ELR (cell line): ENCODE results near the gene NT5DC1.
A peak's percentile ranks its signal among the peaks of the same experiment; 100 is the strongest.

ENCODE experiments used
- DNase-seq: peaks from one replicate; pipeline ENCODE4 v3.0.0-alpha.2; 2015; ENCODE audit warnings: low read depth

The NT5DC1 gene

DNA sequence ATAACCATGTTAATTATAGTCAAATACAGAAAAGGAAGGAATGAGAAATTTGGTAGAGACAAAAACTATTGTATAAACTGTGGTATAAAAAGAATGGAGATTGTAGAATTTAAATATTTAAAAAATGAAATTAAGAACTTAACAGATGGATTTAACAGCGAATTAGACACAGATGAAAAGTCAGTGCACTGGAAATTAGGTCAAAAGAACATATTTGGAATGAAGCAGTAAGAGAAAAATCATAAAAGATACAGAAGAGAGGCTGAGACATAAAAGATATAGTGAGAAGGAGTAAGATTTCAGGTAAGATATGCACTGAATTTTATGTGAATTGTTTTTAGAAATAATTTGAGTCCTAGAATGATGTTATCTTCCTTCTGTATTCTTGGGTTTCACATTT lies 139.2 kb downstream of the NT5DC1 start:
- no peak for DNase-seq

- no peak for DNase-seq
These were observed 143.6 kb downstream of the NT5DC1 start for GRCh38 chr6:116244284-116244683.

GRCh38 chr6:116246089-116246488 lies 145.4 kb downstream of the NT5DC1 start:
- peak; percentile 76 for DNase-seq

DNA sequence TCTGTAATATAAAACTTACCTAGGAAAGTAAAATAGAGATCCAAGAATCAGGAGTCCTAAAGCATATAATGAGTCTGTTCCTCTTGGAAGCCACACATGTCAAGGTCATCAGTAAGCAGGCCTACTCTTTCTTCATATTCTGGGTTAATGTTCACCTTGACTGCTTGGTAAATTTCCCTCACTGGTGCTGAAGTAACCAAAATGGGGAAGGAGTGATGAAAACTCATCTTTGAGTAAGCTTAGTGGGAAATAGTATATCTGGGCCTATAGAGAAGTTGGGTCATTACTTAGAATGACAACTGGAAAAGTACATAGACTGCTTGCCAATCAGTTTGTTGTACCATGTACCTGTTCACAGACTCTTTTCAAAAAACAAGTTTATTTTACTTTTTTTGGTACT lies 146.6 kb downstream of the NT5DC1 start:
- no peak for DNase-seq

- no peak for DNase-seq
These were observed 147.9 kb downstream of the NT5DC1 start for GRCh38 chr6:116248577-116248976.

DNA sequence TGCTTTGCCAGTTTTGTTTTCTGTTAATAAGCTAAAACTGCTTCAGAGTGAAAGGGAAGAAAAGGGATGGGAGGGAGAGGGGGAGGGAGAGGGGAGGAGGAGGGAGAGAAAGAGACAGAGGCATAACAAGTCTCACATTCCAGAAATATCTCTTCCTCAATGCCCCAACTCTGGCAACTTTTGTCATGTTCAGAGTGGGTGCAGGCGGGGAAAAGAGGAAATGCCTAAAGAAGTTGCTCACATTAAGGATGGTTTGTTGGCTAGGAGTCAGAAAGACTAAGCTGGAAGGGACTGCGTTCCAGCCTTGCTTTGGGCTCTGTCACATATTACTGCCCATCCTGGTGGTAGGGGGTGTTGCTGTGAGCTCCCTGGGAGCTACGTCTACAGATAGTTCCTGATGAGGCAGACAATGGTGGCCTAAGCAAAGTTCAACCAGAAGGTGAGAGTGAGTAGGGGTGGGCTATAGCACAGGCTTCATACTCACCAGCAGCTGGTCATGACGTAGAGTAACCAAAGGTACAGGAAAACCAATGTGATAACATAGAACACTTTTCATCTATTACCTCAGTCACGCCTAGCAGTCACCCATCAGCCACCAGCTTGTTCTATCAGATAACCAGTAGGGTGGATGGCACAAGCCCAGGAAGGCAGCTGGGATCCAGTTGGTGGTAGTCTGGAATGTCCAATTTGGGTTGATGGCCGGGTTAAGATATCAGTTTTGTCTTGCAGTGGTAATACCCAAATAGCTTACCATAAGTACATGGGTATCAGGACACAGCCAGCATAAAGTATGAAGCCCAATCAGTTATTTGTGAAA lies 151.1 kb downstream of the NT5DC1 start:
- peak; percentile 77 for DNase-seq

- no peak for DNase-seq
These were observed 152.5 kb downstream of the NT5DC1 start for GRCh38 chr6:116253188-116253504.

GRCh38 chr6:116253505-116254296 lies 153.0 kb downstream of the NT5DC1 start, which contains the start of gene TSPYL4:
Gene TSPYL4 (minus strand): TSS chr6:116254075. CDS start chr6:116254008, 67 bp downstream.
- DNase-seq: peak; percentile 97

- DNase-seq: no peak
These were observed 153.8 kb downstream of the NT5DC1 start for GRCh38 chr6:116254297-116255056.

GRCh38 chr6:116255246-116255800 lies 154.7 kb downstream of the NT5DC1 start:
- DNase-seq: no peak

- no peak for DNase-seq
These were observed 156.0 kb downstream of the NT5DC1 start for GRCh38 chr6:116256694-116257093.

- no peak for DNase-seq
These were observed 157.9 kb downstream of the NT5DC1 start for GRCh38 chr6:116258520-116258919.

- DNase-seq: no peak
These were observed 162.7 kb downstream of the NT5DC1 start for GRCh38 chr6:116263353-116263752.

DNA sequence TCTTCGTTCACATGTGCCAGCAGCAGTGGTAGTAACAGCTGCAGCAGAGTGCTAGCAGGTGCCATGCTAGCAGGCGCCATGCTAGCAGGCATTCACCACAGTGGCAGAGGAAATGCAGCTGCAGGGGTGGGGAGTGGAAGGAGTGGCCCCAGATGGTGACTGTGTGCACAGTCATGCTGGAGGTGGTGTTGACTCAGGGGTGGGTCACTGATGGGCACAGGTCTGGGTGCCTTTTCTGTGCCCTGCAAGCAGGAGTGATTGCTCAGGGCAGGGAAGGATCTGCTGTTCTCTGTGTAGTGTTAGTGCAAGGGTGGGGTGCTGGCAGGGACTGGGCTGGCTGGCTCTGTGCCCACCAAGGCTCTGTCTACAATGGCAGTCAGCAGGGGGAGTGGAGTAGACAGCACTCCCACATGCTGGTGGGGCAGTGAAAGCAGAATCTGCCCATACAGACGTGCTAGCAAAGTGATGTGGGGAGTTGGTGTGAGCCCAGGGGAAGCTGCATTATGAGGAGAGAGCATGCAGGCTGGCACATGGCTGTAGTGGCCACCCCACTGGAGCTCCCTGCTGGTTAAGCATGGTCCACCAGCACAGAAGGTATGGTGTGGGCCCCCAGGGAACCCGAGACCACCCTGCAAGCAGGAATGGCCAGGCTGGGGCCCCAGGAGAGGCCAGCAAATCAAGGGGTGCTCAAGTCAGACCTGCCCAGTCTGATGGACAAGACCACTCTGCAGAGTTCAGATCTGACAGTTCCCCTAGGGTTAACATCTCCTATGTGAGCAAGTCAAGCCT lies 164.6 kb downstream of the NT5DC1 start:
- peak; percentile 76 for DNase-seq

DNA sequence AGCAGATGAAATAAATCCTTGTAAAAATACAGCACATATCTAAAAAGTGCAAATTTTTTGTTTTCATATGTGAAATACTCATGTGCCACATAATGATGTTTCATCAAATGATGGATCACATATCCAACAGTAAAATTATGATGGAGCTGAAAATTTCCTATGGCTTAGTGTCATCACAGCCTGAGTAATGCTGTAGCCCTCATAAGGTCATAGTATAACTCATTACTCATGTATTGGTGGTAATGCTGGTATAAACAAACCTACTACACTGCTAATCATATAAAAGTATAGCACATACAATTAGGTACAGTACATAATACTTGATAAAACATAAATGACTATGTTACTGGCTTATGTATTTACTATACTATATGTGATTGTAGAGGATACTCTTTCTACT lies 166.2 kb downstream of the NT5DC1 start:
- DNase-seq: peak; percentile 92

DNA sequence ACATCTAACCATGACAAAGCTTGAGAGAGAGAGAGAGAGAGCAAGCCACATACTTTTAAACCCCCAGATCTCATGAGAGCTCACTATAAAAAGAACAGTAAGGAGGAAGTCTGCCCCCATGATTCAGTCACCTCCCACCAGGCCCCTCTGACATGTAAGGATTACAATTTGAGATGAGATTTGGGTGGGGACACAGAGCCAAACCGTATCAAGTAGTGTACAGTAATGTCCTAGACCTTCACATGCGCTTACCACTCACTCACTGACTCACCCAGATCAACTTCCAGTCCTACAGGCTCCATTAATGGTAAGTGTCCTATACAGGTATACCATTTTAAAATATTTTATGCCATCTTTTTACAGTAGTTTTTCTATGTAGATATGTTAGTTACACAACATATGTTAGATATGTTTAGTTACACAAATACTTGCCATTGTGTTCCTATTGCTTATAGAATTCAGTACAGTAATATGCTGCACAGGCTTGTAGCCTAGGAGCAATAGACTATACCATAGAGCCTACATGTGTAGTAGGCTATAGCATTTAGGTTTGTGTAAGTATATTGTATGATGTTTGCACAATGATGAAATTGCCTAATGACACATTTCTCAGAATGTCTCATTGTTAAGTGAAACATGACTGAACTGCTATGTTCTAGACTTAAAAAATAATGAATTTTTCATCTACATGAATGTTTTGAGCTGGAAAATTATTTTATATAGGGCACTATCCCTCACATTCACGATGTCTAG lies 167.4 kb downstream of the NT5DC1 start:
- peak; percentile 63 for DNase-seq

DNA sequence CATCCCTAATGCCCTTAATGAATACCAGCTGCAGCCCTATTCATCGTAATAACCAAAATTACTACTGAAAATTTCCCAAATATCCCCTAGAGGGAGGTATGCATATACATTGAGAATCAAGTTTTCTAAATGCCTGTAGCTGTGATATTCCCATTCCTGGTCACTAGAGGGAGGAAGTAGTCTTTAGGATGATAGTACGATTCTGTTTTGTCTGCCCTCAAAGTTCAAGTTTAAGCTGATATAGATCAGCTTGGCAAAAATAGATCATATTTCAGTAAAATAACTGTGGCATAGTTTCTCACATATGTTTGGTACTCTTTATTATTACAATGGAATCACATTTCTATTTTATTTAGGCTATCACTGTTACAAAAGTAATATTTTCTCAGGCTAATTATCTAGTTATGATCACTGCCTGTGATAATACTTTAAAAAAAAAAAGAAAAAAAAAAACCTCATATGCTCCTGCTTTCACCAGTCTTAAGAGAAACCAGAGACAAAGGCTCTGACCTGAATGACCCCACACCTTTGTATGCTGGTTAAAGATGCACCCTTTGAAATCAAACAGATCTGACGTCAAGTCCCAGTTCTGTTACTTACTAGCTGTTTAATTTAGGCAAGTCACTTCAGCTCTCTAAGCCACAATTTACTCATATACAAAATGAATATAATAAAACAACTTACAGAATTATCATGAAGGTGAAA lies 168.1 kb downstream of the NT5DC1 start:
- DNase-seq: peak; percentile 92

- DNase-seq: no peak
These were observed 170.6 kb downstream of the NT5DC1 start for GRCh38 chr6:116271149-116271708.

DNA sequence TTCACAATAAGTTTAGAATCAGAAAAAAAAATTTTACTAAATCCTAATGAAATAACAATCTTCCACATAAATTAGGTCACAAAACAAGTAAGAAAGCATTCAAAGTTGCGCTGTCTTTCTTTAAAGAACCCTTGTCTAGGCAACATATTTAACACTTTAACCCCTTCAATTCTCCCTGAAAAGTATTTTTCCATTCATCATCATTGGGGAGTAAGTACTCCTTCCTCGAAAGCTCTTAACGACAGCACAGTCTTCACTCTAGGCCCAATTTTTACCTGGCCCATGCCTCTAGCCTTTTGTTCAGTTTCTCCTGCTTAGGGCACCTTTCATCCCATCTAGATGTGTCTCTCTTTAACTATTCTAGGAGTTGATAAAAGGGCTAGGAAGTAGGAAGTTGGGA lies 176.5 kb downstream of the NT5DC1 start:
- DNase-seq: peak; percentile 4

DNA sequence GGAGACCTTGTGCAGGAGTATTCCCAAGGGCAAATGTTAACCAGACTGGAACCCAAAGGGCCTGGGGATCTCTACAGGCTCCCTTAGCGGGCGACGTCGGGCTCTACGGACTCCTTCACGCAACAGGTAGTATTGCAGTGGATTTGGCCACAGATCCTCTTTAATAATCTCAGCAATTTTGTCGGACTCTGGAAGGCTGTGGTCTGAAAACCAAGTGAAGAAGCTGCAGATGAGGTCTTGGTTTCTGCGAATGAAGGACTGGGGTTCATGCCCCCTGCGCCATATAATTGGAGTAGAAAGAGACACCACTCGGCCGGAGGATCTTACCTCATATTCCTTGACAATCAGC lies 177.8 kb downstream of the NT5DC1 start:
- DNase-seq: no peak
